ENCODE measurements around the gene SPTLC2. TPM values are rescaled to one million over a fixed set of nuclear protein-coding genes. Genes with fewer than 3 reads are reported as not detected.

The SPTLC2 gene
- total RNA-seq, 6 experiments from 2014 or later, result 51.2 to 59.2 (median 52.3) TPM

- no peak for TF ChIP-seq CTCF (IDR thresholded peaks at IDR 0.05)
- H3K4me1 Mint-ChIP-seq (ENCODE audit: low read depth), result peaks cover 4% of the 10 kb centered on the region; the same call in 1 of the 2 replicates
- no peak overlapping the region for H3K4me3 Mint-ChIP-seq
Measured at GRCh38 chr14:77520555-77520954, 95.9 kb downstream of the SPTLC2 start.

GRCh38 chr14:77516126-77516525, 100.3 kb downstream of the SPTLC2 start:
- Mint-ChIP-seq H3K4me1 (ENCODE audit: low read depth) (no peaks in the 10 kb centered on the region), H3K27me3 (ENCODE audit: insufficient read depth) (peaks cover 2% of the 10 kb centered on the region), H3K36me3 (ENCODE audit: low read depth) (peaks cover 50% of the 10 kb centered on the region), H3K27ac (no peak overlapping the region), H3K4me3 (no peak overlapping the region), H3K9me3 (no peaks in the 10 kb centered on the region)
- no peak for TF ChIP-seq CTCF (IDR thresholded peaks at IDR 0.05)
- DNase-seq, result no peak

More at GRCh38 chr14:77520555-77520954, 95.9 kb downstream of the SPTLC2 start:
- DNase-seq, result no peak
- peaks cover 2% of the 10 kb centered on the region for H3K27me3 Mint-ChIP-seq (ENCODE audit: insufficient read depth)
- H3K27ac Mint-ChIP-seq, result no peak overlapping the region
- H3K36me3 Mint-ChIP-seq (ENCODE audit: low read depth), result peaks cover 40% of the 10 kb centered on the region
- H3K9me3 Mint-ChIP-seq, result no peaks in the 10 kb centered on the region

DNA sequence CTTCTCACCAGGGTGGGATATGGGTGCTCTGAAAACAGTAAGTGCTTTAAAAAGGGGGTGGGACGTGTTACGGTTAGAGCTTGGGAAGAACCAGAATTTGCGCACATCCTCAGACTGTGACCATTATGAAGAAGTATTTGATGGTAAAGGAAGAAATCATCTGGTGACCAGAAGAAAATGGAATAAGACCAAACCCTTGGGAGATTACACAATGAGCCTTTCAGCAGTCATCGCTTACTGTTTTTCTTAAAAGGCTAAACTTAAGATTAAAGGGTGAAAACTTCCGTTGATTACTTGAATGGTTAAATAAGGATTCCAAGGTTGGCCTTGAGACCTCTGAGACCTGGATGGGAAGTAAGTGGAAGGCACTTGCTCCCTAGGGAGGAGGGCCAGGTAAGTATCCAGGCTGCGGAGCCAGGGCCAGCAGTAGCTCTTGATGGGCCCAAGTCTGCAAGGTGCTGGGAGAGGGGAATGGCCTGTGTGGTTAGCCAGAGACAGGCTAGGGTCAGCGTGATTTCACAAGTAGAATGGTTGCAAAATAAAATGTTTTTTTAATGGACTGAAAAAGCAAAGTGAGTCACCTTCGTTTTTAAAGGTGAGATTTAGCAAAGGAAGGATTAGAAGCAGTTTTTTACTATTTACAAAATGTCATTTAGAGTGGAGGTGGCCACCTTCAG, 104.8 kb downstream of the SPTLC2 start:
- H3K36me3 Mint-ChIP-seq (ENCODE audit: low read depth), result peaks cover 42% of the 10 kb centered on the region
- no peak for TF ChIP-seq CTCF (IDR thresholded peaks at IDR 0.05)
- H3K4me3 Mint-ChIP-seq, result no peak overlapping the region
- no peak for DNase-seq
- H3K9me3 Mint-ChIP-seq, result no peaks in the 10 kb centered on the region
- no peak overlapping the region for H3K27ac Mint-ChIP-seq
- H3K27me3 Mint-ChIP-seq (ENCODE audit: insufficient read depth), result no peaks in the 10 kb centered on the region; the same call in 1 of the 2 replicates
- peaks cover 17% of the 10 kb centered on the region for H3K4me1 Mint-ChIP-seq (ENCODE audit: low read depth)

DNA sequence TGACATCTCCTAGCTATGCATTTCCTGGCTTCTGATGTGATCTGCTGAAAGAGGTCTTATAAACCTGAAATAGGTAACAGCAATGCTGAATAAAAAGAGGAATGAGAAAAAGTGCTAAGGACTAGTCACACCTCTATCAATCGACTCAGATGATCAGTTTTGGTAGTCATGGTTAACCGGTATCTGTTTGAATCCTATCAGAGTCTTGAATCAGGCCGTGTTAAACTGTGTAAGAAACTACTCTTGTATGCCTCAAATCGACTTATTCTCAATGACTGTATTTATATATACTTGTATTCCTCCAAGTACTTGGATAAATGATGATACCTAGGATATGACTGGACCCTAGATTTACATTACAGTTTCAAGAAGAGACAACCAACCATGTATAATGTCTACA, 107.1 kb downstream of the SPTLC2 start:
- Mint-ChIP-seq H3K9me3 (no peaks in the 10 kb centered on the region), H3K4me1 (ENCODE audit: low read depth) (peaks cover 17% of the 10 kb centered on the region), H3K27ac (no peak overlapping the region), H3K36me3 (ENCODE audit: low read depth) (peaks cover 45% of the 10 kb centered on the region), H3K27me3 (ENCODE audit: insufficient read depth) (no peaks in the 10 kb centered on the region; the same call in 1 of the 2 replicates), H3K4me3 (no peak overlapping the region)
- no peak for TF ChIP-seq CTCF (IDR thresholded peaks at IDR 0.05)
- no peak for DNase-seq

DNA sequence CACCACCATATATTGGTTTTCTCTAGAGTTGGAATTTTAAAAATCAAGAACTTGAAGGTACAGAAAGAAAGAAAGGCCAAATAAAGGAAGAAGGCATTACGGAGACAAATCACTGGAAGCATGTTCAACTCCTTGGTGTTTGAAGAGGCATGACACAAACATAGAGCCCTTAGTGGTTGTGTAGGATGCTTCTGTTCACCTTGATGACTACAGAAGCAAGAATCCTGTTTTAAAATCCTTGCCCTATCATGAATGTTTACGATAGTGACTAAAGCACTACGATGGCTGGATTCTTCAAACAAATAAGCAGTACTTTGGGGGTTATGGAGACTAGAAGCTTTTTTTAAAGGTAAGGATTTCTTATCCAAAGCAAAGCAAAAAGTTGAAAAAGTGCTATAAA, 107.6 kb downstream of the SPTLC2 start:
- Mint-ChIP-seq H3K27ac (no peak overlapping the region), H3K9me3 (no peaks in the 10 kb centered on the region), H3K27me3 (ENCODE audit: insufficient read depth) (no peaks in the 10 kb centered on the region; the same call in 1 of the 2 replicates), H3K36me3 (ENCODE audit: low read depth) (peaks cover 47% of the 10 kb centered on the region), H3K4me3 (no peak overlapping the region), H3K4me1 (ENCODE audit: low read depth) (peaks cover 17% of the 10 kb centered on the region)
- no peak for DNase-seq
- TF ChIP-seq CTCF (IDR thresholded peaks at IDR 0.05), result no peak
